SK-N-SH treated with all-trans-retinoic acid at 6 μM for 48 hours (cell line): ENCODE measurements around the gene SCN3B.

ENCODE experiments used
- CSDC2 ChIP-seq: fragments of 250-450 bp; sonication (Bioruptor Pico); IDR thresholded peaks from 2 replicates; pipeline ENCODE4 v1.5.0; 2020; ENCODE audit warnings: mild to moderate bottlenecking, moderate library complexity
- ESRRG ChIP-seq: fragments of 250-450 bp; sonication (Bioruptor Pico); IDR thresholded peaks from 2 replicates; pipeline ENCODE4 v1.6.1; 2021; ENCODE audit warnings: mild to moderate bottlenecking
- SNAI2 ChIP-seq: fragments of 250-450 bp; sonication (Bioruptor Pico); IDR thresholded peaks from 2 replicates; pipeline ENCODE4 v1.5.0; 2020; ENCODE audit warnings: mild to moderate bottlenecking, moderate library complexity
- ZFP30 ChIP-seq: fragments of 450-650 bp; formaldehyde crosslinking; IDR thresholded peaks from 2 replicates; pipeline ENCODE4 v1.5.0; 2022; ENCODE audit warnings: mild to moderate bottlenecking, moderate library complexity
- TF ChIP-seq, protein P1 (sequence below): fragments of 250-450 bp; sonication (Bioruptor Pico); IDR thresholded peaks from 2 replicates; pipeline ENCODE4 v1.8.0; 2020; ENCODE audit warnings: mild to moderate bottlenecking, moderate library complexity, borderline replicate concordance

DNA sequence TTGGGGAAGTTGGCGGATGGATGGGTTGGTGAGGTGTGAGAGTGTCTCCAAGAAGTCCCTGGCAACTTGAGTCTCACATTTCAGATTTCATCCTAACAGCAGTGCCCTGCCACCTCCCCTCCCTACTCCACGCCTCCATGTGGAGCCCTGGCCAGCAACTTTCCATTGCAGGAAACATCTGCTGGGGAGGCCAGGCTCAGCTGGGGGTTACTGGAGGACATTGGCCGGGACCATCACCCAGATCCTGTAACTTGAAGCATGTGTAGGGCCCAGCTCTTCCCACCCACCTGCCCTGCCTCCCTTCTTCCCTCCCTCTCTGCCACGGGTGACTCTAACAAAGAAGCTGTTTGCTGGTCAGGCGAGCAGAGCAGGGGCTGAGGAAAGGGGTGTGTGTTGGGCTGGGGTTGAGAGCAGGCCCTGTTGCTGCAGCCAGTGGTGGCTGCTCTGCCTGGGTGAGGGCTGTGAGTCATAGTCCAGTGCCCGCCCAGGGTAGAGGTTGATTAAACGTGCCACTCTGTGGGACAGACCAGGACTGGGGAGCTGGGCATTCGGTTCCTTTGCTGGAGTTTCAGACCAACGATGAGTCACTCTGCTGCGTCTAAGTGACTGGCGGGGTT, 64.0 kb downstream of the SCN3B start:
- TF ChIP-seq CSDC2 (CRISPR knock-in tag) (no peak), SNAI2 (CRISPR knock-in tag) (no peak), ZFP30 (CRISPR knock-in tag) (no peak), ESRRG (CRISPR knock-in tag) (no peak)
- TF ChIP-seq, protein P1, sequence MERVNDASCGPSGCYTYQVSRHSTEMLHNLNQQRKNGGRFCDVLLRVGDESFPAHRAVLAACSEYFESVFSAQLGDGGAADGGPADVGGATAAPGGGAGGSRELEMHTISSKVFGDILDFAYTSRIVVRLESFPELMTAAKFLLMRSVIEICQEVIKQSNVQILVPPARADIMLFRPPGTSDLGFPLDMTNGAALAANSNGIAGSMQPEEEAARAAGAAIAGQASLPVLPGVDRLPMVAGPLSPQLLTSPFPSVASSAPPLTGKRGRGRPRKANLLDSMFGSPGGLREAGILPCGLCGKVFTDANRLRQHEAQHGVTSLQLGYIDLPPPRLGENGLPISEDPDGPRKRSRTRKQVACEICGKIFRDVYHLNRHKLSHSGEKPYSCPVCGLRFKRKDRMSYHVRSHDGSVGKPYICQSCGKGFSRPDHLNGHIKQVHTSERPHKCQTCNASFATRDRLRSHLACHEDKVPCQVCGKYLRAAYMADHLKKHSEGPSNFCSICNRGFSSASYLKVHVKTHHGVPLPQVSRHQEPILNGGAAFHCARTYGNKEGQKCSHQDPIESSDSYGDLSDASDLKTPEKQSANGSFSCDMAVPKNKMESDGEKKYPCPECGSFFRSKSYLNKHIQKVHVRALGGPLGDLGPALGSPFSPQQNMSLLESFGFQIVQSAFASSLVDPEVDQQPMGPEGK (CRISPR knock-in tag) = no peak
